H1 (cell line): ENCODE measurements around the gene BEAN1.

Experiments used
- ATF3 ChIP-seq: IDR thresholded peaks from 2 replicates; pipeline ENCODE4 v1.6.1; 2011; ENCODE audit warnings: low read depth, mild to moderate bottlenecking, low read length; ENCODE audit not compliant: insufficient read depth
- CTCF ChIP-seq, 3 experiments: IDR thresholded peaks; 1 replicate in 2 of 3; 2 replicates in 1 of 3; pipeline versions ENCODE4 v1.5.1 to v1.6.1; 2011; ENCODE audit warnings: low read length in 3 of 3, mild to moderate bottlenecking in 3 of 3, inconsistent platforms in 2 of 3, low read depth in 1 of 3, moderate library complexity in 1 of 3; ENCODE audit not compliant: insufficient read depth in 1 of 3; ENCODE audit errors: control extremely low read depth in 1 of 3
- SP1 ChIP-seq: IDR thresholded peaks from 2 replicates; pipeline ENCODE4 v1.6.1; 2011; ENCODE audit warnings: low read depth, low read length

GRCh38 chr16:66481081-66481942, 54.2 kb downstream of the BEAN1 start:
- TF ChIP-seq ATF3 = no peak
- TF ChIP-seq SP1 = no peak
- TF ChIP-seq CTCF (IDR thresholded peaks at IDR 0.05; ENCODE audit: control extremely low read depth in 1 of 3, insufficient read depth in 1 of 3, low read depth in 1 of 3, low read length in 3 of 3) = no peak
